ENCODE measurements around the gene HOXC12.

Gene HOXC12, protein sequence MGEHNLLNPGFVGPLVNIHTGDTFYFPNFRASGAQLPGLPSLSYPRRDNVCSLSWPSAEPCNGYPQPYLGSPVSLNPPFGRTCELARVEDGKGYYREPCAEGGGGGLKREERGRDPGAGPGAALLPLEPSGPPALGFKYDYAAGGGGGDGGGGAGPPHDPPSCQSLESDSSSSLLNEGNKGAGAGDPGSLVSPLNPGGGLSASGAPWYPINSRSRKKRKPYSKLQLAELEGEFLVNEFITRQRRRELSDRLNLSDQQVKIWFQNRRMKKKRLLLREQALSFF

DNA sequence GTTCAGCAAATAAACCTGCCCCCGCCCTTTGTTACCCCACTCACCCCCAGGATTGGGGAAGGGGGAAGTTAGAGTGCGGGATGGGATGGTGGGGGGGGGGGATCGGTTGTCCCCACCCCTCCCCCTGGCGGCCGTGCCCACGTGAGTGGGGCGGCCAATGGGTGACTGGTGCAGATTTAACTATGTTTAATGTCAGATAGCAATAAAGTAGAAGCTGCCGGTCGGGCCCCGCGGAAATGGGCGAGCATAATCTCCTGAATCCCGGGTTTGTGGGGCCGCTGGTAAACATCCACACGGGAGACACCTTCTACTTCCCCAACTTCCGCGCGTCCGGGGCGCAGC is at the start of gene HOXC12:
HOXC12 (plus strand) TSS at position 210 of the 342 bp plus-strand sequence; CDS start at position 237, 27 bp downstream.
- no peak for DNase-seq

DNA sequence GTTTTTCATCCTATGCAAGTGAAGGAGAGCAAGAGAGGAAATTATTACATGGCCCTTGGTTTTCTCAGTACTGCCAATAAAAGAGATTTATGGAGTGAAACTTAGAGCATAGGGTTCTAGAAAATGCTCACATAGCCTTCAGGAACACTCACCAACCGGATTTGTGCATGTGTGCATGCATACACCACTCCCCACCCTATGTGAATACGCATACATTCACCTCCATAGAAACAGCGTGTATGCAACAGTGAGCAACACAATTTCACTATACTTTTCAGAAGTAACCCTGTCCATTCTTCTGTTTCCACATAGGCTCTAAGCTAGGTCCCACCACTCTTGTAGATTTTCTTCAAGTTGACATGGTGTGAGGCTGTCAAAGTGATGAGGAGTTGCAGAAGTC is 47.6 kb upstream of the HOXC12 start:
- no peak for DNase-seq

DNA sequence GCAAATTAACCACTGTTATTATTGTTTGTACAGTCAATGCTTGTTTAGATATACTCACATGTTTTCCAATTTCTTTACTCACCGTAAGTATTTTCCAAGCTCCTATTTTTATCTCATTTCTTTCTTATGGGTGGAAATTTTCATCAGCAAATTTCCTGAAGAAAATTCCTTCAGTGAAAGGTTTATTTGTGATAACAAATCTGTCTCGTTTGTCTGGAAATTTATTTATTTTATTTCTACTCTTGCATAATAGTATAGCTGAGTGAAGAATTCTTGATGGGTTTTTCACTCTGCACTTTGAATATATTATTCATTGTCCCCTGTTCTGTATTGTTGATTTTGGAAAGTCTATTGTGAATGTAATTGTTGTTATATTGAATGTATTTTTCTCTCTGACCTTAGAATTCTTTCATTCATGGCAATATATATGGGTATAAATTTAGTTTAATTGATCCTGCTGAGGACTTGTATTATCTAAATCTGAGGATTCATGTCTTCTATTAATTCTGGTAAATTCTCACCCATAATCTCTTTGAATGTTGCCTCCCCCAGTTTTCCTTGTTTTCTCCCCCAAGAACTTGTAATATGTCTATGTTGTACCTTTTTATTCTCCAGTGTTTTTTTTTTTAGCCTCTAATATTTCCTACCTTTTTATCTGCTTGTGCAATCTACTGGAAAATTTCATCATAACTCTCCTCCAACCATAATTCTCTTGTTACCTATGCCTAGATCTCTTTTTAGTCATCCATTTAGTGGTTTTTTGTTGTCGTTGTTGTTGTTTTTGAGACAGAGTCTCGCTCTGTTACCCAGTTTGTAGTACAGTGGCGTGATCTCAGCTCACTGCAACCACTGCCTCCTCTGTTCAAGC is 37.7 kb upstream of the HOXC12 start:
- no peak for DNase-seq

DNA sequence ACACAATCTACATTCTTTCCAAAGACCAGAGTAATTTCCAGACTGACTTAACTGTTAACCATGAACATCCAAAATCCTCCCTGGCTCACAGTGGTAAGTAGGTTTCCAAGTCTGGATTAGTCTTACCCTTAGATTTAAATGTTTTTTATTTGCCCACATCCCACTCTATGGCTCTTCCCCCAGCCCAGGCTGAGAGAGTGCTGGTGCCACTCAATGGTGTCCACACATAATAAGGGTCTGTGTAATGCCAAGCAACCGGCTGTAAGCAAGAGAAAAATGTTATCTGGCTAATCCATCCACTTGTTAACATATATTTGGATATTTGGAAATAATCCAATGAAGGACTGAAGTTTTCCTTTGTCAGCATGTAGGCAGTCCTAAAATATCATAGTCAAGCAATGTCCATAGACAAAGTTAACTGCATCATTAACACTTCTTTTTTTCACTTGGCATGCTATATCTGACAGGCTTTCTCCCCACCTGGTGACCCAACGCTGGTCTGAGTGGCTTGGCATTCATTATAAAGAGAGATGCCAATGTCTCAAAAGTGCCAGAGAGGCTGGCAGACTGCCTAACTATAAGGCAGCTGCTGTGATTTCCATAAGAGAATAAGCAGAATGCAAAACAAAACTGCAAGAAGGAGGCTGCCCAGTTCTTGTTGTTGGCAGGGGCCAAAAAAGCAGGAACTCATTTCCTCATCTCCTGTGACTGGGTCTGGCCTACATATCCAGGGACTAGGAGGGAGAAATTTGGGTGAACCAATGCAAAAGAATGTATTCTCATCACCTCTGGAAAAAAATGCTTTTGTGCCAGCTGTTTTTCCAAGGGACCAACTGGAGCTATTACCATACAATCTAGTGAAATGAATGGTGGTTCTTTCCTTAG is 29.9 kb upstream of the HOXC12 start:
- DNase-seq = no peak

DNA sequence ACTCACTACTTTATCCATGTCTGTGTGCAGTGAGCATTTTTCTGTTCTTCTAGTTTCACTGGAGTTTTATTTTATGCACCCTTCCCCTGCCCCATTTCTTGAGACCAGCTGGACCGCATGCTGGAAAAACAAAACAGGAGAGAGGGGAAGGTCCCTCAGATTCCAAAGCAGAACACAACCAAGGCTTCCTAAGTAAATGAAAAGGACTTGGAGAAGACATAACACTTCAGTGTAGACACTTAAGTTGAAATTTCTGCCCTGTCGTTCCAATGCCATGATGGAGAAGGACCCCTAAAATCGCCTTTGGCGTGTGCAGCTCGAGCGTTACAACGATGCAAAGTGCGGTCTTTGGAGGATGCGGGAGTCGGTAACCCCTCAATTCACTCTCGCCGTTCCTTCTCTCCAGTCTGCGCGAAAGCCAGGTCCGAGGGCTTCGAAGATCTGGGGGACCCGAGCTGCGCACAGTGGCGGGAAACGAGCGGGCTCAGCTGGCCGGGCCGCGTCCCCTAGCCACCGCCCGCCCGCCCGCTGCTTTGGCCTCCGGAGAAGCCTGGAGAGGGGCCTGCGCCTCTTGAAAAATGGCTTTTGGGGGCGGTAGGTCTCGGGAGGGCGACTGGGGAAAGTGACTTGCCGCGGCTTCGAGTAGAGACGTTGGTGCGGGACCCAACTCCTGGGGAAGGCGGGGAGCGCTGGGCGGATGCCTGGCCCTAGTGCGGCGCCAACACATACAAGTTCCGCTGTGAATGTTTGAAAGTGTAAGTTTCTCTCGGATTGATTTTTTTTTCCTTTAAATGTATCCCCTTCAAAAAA is 27.3 kb upstream of the HOXC12 start:
- no peak for DNase-seq

DNA sequence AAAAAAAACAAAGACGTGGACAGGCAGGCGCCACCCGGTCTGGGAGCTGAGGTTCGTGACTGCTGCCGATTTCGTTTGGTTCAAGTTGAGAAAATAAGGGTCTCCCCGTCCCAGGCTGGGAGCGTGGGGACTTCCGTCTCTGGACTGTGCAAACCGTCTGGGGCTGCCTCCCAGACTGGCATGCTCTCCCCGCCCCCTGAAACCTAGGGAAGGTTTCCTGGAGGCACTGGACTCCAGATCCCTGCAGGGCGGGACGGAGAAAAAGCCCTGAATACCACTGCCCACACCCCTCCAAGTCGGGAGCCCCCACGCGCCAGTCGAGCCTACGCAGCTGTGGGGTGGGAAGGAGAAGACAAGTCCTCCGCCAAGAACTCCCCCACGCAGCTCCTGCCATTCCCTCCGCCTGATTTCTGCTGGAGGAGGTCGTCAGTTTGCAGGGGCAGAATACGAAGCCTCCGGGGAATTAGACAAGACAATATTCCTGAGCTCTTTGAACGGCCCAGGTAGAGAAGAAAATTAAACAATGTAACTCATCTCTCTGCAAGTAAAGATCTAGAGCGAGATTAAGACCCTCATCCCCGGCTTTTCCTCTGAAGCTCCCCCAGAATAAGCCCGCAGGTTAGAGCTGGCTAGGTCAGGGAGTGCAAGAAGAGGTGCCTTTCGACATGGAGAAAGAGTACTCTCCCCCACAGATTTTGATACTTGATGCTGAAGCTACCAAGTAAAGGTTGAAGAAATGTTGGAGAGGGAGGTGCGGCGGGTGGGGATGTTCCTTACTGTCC is 26.5 kb upstream of the HOXC12 start:
- DNase-seq = no peak

DNA sequence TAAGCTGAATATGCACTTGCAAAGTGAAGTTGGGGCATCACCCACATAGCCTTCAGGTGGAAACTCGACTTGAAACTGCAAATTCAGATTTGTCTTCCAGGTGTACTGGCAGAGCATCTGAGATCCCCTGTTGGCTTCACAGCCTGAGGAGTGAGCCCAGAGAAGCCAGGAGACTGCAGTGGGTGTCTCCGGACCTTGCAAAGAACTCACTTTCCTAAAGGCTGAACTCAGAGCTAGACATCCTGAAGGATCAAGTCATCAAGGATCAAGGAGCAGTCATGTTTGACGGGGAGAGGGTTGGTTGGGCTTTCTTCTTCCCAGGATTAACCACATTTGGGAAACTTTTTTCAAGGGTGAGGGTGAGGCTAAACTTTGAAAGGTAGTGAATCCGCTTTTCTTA is 25.2 kb upstream of the HOXC12 start:
- DNase-seq = no peak

DNA sequence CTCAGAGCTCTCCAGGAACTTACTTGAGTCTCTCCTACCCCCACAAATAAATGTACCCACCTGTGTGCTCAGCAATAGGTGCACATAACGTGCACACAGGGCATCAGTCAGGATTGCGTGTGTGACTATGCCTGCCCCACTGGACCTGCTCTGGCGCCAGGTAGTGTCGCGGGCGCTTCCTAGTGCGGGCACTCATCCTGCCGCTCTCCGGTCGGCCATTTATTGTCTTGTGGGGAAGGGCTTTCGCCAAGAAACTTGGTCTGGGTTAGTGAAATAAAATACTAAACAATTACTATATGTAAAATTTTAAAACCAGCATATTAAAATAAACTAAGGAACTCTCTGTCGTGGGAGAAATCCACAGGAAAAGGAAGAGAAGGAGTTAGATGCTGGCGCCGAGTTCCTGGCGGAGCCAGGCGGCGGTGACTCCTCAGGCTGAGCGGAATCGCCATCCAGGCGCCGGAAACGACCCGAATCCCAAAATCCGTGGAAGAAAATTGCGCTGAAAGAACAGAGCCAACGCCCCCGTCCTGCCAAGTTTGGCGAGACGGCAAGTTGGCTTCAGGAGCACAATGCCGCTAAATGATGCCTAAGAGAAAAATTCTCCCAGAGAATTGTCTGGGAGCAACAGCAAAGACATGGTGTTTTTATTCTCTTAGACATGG is 24.0 kb upstream of the HOXC12 start:
- DNase-seq = no peak

DNA sequence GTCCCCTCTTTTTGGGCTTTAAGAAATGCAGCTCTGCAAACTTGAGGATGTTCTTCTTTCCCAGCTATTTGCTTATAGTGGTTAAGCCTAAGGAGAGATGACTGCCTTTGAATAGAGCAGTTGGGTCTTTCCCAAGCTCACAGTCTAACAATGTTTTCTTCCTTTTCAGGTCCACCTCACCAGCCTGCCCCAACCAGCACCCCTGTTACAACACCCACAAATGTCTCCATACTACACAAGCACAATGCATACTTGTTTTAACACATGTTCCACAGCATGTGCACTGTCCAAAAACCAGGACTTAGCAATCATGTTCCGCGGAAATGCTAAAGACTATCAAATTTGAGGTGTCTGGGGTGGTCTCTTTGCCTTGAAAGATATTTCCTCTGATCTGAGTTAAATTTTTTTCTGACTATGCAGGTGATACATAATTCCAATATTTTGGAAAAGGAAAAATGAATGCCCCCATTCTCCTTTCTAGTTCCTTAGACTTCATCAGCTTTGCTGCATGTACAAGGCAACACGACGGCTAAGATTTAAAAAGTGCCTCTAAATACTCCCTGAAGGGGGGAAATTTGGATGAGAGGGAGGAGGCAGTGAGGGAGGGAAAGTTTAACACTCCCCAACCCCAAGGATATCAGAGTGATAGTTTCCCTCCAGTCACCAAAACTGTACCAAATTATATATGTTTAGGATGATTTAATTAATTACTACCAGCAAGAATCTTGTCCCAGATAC is 22.7 kb upstream of the HOXC12 start:
- no peak for DNase-seq

DNA sequence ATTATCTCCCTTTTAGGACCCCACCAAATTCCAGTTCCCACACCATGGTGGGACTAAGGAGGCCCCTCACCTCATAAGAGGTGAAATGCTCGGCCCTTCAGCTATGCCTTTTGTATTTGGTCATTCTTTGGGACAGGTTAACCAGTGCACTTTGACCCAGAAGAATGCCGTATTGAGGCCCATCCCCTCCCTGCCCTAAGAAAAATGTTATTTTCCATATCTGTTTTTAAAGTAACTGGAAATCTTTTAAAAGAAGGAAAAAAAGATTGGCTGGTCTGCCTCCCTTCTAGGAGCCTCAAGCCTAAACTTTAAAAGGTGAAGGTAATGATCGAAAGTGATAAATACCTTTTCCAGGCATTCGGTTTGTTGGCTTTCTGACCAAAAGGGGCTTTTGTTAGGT is 21.8 kb upstream of the HOXC12 start:
- DNase-seq = no peak

DNA sequence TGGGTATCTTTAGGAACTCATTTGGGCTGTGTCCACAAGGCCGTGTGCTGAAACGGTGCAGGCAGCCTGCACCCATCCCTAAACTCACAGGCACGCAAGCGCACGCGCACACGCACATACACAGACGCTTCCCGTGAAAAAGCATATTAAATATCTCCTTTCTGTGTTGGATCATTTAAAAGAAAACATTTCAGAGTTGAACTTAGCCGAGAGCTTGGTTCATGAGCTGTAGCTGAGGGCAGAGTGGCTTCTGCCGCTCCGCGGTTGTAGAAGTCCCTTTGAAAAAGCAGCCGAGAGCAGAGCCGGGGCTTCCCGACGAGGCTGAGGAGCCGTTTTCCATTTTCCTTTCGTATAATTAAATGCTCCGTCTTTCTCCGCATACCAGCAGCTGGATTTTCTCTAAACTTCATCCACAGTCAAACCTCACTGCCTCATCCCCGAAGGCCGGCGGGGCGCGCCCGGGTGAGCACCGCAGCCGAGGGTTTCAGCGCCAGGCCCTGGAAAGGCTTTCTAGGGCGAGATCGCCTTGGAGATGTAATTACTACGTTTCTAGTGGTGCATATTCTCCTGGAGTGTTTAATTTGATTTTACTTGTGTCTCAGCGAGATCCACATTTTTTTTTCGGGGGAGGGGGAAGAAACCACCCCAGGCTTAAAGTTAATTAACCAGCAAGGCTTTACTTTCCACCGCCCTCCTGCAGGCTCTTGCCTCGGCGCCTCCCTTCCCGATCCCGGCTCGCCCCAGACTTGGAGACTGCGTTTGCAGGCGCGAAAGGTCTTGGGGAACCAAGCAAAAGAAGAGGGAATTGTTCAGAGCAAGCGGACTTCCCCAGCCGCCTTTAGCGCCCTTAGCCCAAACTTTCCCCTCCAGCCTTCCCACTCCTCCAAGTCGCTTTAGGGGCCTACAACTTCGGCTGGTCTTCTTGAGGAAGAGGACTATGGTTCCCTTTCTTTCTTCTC is 19.0 kb upstream of the HOXC12 start:
- DNase-seq = no peak

DNA sequence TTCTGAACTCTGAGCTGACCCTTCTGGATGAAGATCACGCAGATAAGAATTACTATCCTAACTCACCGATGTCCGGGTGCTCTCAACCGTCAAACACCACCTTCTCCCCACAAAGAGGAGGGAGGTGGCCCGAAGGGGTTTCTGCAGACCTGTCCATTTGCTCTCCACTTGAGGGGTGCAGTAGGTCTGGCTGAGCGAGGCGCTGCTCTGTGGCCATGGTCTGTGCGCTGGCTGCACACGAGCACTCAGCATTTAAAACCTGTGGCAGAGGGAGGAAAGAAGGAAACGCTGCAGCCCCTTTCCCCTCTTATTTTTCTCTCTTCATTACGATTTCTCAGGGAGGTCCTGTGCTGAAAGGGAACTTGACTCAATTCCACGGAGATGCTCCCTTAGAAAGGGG is 17.6 kb upstream of the HOXC12 start:
- no peak for DNase-seq

DNA sequence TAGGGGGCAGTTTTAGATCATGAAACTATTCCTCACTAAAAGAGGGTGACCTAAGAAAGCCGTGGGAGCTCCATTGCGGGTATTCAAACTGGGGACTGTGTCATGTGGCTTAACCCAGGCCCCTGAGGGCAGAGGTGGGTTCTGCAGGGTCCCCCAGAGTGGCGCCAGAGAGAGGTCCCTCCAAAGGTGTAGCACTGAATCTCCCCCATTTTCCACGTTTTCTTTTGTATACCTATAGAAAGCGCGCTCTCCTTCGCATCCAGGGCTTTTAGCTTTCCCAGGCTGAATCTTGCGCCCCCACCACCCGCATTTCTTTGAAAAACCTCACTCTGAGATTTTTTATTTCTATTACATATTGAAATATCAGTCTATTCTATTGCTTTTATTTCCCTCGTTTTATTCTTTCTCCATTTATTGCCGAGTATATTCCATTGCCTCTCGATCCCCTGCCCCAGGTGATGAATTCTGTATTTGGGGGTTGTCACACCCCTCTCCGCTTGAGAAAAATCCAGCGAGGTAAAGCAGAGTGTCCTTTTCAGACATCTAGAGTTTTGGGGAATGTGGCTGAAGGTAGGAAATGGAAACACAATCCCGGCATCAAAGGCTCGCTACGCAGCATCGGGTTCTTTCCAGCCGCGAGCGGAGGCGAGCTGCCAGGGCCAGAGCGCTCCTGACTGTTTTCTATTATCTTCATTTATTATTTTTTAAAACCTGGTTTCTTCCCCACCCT is 16.9 kb upstream of the HOXC12 start:
- DNase-seq = no peak

DNA sequence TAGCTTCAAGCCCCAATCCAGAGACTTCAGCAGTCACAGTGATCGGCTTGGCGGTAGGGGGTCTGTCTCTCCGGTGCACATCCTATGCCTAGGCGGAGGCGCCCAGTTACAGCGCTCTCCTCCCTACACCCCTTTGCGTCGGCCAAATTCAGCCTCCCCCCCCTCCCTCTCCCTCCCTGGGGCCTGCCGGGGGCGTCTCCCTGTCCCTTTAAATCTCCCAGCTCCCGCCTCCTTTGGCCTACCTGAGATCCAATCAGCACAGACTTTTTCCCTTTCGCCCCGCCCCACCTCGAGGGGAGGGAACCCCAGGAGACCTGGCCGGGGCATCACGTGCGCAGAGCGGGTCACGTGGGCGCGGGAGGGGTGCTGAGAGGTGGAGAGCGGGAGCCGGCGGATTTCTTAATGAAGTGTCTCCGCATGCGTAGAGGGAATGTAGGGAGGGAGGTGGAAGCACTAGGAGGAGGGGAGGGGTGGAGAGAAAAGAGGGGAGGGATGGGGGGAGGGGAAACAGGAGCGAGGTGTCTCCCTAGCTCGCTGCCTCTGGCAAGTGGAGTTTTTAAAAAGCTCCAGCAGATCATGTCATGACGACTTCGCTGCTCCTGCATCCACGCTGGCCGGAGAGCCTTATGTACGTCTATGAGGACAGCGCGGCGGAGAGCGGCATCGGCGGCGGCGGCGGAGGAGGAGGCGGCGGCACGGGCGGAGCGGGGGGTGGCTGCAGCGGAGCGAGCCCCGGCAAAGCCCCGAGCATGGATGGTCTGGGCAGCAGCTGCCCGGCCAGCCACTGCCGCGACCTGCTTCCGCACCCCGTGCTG is 16.2 kb upstream of the HOXC12 start, which contains the start of gene HOXC13:
HOXC13 (plus strand) TSS at position 506 of the 815 bp plus-strand sequence; CDS start at position 582, 76 bp downstream.
- no peak for DNase-seq

DNA sequence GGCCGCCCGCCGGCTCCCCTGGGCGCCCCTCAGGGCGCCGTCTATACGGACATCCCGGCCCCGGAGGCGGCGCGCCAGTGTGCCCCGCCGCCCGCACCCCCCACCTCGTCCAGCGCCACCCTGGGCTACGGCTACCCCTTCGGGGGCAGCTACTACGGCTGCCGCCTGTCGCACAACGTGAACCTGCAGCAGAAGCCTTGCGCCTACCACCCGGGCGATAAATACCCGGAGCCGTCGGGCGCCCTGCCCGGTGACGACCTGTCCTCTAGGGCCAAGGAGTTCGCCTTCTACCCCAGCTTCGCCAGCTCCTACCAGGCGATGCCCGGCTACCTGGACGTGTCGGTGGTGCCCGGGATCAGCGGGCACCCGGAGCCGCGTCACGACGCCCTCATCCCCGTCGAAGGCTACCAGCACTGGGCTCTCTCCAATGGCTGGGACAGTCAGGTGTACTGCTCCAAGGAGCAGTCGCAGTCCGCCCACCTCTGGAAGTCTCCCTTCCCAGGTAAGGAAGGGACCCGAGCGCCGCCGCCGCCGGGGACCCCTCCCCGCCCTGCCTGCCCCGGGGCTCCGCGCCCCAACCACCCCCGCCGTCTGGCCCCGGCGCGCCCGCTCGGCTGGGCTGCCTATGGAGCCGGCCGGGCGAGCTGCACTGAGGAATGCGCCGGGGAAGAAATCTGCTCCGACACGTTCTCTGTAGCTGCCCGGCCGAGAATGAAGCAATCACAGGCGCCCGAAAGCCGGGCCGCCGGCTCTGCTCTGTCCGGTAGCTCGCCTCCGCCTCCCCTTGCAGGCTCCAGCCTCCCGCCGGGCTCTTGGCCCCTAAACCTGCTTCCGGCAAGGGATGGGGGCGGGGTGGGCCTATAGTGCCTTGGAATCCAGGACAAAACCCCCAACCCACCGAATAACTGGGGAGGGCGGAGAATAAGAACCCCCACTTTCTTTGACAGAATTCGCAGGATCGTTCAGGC is 15.3 kb upstream of the HOXC12 start:
- no peak for DNase-seq

DNA sequence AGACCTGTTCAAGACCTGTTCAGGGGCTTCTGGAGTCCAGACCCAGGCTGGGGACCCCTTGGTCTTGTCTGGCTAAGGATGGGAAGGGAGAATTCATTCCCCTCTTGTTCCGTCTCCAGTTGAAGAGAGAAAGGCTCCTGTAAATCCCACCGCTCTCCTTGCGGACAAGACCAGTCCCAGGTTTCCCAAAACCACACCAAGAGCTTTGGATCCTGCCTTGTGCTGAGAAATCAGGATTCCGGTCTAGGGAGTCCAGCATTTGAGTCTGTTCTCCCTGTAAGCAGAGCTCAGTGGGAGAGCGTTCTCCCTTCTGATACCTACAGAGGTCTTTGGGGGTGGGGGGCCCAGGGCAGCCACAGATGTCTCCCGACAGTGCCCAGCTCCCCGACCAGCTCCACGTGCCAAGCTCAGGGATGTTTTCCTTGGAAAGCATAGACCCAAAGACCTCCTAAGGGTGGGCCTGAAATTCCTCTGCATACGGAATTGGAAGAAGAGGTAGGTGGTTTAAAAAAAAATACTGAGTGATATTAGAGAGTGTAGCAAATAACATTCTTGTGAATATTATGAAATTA is 14.2 kb upstream of the HOXC12 start:
- no peak for DNase-seq
